Measurements from ENCODE around the gene DDX43. TPM values are rescaled to one million over a fixed set of nuclear protein-coding genes. Genes with fewer than 3 reads are reported as not detected.

DDX43 gene
- polyA plus RNA-seq, 1 donor from 2014 or later, result not detected

DNA sequence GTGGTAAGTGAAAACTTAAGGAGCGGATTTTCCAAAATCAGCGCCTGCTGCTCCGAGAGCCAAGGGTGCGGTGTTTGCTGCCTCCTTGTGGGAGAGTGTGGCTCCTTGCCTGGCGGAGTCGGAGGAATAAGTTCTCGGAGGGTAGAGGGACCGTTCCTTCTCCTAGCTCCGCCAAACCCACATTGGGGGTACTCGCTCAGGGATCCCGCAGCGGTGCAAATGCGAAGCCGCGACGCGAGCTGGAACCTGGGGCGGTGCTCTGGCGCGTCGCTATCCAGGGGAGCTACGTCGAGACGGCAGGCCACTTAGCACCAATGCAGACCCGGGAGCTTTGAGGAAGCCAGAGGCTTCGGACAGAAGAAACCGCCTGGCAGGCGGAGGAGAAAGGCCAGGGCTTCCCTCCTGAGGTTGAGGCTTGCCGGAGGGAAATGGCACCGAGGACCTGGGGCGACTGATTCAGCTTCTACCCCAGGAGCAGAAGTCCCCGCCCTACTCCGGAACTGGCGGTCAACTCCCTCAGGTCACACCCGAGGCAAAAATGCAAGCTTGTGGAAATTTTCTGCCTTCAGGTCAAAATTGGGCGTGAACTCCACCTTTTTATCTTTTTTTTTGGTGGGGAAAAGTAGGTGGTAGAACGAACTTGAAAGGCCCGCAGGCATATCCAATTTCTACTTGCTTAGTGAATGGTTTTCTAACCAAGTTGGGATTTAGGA is 5.7 kb upstream of the DDX43 start:
- TF ChIP-seq RAD21 (conservative IDR thresholded peaks at IDR 0.05) (peak; percentile 18), REST (IDR thresholded peaks at IDR 0.05; ENCODE audit: borderline replicate concordance) (no peak)
- TF ChIP-seq, protein P1, sequence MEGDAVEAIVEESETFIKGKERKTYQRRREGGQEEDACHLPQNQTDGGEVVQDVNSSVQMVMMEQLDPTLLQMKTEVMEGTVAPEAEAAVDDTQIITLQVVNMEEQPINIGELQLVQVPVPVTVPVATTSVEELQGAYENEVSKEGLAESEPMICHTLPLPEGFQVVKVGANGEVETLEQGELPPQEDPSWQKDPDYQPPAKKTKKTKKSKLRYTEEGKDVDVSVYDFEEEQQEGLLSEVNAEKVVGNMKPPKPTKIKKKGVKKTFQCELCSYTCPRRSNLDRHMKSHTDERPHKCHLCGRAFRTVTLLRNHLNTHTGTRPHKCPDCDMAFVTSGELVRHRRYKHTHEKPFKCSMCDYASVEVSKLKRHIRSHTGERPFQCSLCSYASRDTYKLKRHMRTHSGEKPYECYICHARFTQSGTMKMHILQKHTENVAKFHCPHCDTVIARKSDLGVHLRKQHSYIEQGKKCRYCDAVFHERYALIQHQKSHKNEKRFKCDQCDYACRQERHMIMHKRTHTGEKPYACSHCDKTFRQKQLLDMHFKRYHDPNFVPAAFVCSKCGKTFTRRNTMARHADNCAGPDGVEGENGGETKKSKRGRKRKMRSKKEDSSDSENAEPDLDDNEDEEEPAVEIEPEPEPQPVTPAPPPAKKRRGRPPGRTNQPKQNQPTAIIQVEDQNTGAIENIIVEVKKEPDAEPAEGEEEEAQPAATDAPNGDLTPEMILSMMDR (IDR thresholded peaks at IDR 0.05; ENCODE audit: poor library complexity, severe bottlenecking), result peak; percentile 44
- Histone ChIP-seq H3K27ac (ENCODE audit: low read length) (no peak overlapping the region), H3K4me3 (ENCODE audit: low read length) (peak overlapping the region; percentile 59), H2AFZ (ENCODE audit: low read depth, low read length) (no peak overlapping the region), H3K27me3 (ENCODE audit: insufficient read depth, low read depth, low read length) (peaks cover 13% of the 10 kb centered on the region), H3K36me3 (ENCODE audit: insufficient read depth, low read length) (no peaks in the 10 kb centered on the region), H3F3A (ENCODE audit: insufficient read depth, low read length, poor library complexity, severe bottlenecking) (no peaks in the 10 kb centered on the region), H3K9me3 (ENCODE audit: low read length) (no peaks in the 10 kb centered on the region), H4K20me1 (ENCODE audit: insufficient read depth) (no peaks in the 10 kb centered on the region), H3K4me2 (ENCODE audit: low read length) (no peak overlapping the region), H3K9me2 (ENCODE audit: insufficient read depth, low read length) (no peaks in the 10 kb centered on the region), H3K9ac (ENCODE audit: low read length) (no peak overlapping the region), H3K79me2 (replicated peaks; ENCODE audit: insufficient read depth, low read length) (no peaks in the 10 kb centered on the region)

- Histone ChIP-seq H2AFZ (ENCODE audit: low read depth, low read length) (no peak overlapping the region), H3K4me2 (ENCODE audit: low read length) (no peak overlapping the region), H3K27me3 (ENCODE audit: insufficient read depth, low read depth, low read length) (peaks cover 13% of the 10 kb centered on the region), H3K36me3 (ENCODE audit: insufficient read depth, low read length) (no peaks in the 10 kb centered on the region), H3K9me3 (ENCODE audit: low read length) (no peaks in the 10 kb centered on the region), H4K20me1 (ENCODE audit: insufficient read depth) (no peaks in the 10 kb centered on the region), H3K9me2 (ENCODE audit: insufficient read depth, low read length) (no peaks in the 10 kb centered on the region), H3K4me3 (ENCODE audit: low read length) (no peak overlapping the region), H3K27ac (ENCODE audit: low read length) (no peak overlapping the region), H3K79me2 (replicated peaks; ENCODE audit: insufficient read depth, low read length) (no peaks in the 10 kb centered on the region), H3F3A (ENCODE audit: insufficient read depth, low read length, poor library complexity, severe bottlenecking) (no peaks in the 10 kb centered on the region), H3K9ac (ENCODE audit: low read length) (no peak overlapping the region)
- no peak for TF ChIP-seq POLR2AphosphoS5 (IDR thresholded peaks at IDR 0.05)
- TF ChIP-seq EP300 (conservative IDR thresholded peaks at IDR 0.05; ENCODE audit: poor library complexity, severe bottlenecking), result no peak
- TF ChIP-seq, protein P1 (IDR thresholded peaks at IDR 0.05; ENCODE audit: poor library complexity, severe bottlenecking), result no peak
- TF ChIP-seq EZH2 (IDR thresholded peaks at IDR 0.05; ENCODE audit: borderline replicate concordance, insufficient read depth, low read length, poor library complexity, severe bottlenecking), result no peak
- no peak for TF ChIP-seq SMC3 (conservative IDR thresholded peaks at IDR 0.05; ENCODE audit: poor library complexity)
- TF ChIP-seq RAD21 (conservative IDR thresholded peaks at IDR 0.05), result no peak
Observed at GRCh38 chr6:73389854-73390253, 4.8 kb upstream of the DDX43 start.
